Activated naive CD4-positive, alpha-beta T cell treated with anti-CD3 and anti-CD28 coated beads, Interleukin-2, amount 50 U/mL, for 24 hours (primary cell): ENCODE measurements around the gene STRAP.
"Not testable (repeated sequence)": the region's sequence is repeated elsewhere in the genome, so short reads cannot be mapped to it uniquely, and the experiment has no call there.

ENCODE experiments used
- H3K27ac Mint-ChIP-seq: one replicate; pipeline ENCODE4 v1.8.0; 2021; ENCODE audit warnings: mild to moderate bottlenecking, mixed read lengths
- H3K27me3 Mint-ChIP-seq: one replicate; pipeline ENCODE4 v1.8.0; 2021; ENCODE audit warnings: mixed read lengths
- H3K36me3 Mint-ChIP-seq: one replicate; pipeline ENCODE4 v1.8.0; 2021; ENCODE audit warnings: mixed read lengths
- H3K4me1 Mint-ChIP-seq: one replicate; pipeline ENCODE4 v1.8.0; 2021; ENCODE audit warnings: mixed read lengths
- H3K4me3 Mint-ChIP-seq: one replicate; pipeline ENCODE4 v1.8.0; 2021; ENCODE audit warnings: mild to moderate bottlenecking, mixed read lengths
- H3K9me3 Mint-ChIP-seq: one replicate; pipeline ENCODE4 v1.8.0; 2021; ENCODE audit warnings: mixed read lengths

Gene STRAP

GRCh38 chr12:15858353-15858752 lies 23.8 kb upstream of the STRAP start:
- Mint-ChIP-seq H3K9me3 (no peaks in the 10 kb centered on the region), H3K36me3 (no peaks in the 10 kb centered on the region), H3K4me1 (no peaks in the 10 kb centered on the region), H3K27ac (no peak overlapping the region), H3K4me3 (no peak overlapping the region), H3K27me3 (peaks cover 8% of the 10 kb centered on the region)

DNA sequence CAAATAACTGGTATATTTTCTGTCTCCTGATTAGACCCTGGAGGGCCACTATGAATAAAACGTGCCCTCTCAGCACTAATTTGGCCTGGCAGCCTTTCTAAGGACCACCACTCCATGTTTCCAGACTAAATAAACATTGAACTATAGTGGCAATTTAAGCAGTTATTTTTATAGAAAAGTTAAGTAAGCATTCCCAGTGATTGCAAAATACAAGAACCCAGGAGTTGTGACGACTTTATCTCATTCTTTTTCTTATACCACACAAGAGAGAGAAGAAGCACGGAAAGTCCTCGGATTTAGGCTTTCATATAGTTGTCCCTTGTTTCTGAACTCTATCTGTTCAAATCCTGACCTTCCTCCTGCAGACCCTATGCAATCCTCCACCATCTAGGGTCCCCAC lies 23.1 kb upstream of the STRAP start:
- H3K9me3 Mint-ChIP-seq: no peaks in the 10 kb centered on the region
- H3K27ac Mint-ChIP-seq: no peak overlapping the region
- peaks cover 6% of the 10 kb centered on the region for H3K4me1 Mint-ChIP-seq
- no peaks in the 10 kb centered on the region for H3K36me3 Mint-ChIP-seq
- no peak overlapping the region for H3K4me3 Mint-ChIP-seq
- peaks cover 10% of the 10 kb centered on the region for H3K27me3 Mint-ChIP-seq

DNA sequence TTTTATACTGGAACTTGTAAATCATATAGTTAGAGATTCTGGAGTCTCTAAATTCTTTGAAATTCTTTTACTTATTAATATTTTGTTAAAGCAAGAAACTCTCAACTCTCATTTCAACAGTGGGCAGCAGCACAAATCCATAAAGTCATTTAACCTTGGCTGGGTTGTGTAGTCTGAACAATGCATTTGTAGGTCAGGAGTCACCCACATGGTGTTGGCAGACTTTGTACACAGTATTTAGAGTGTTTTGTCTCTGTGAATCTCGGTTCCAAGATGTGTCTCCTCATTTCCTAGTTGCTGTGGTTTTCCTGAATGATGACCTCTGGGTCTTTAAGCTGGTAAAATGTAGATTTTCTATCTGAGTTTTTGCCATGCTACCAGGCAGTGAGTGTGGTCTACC lies 20.8 kb upstream of the STRAP start:
- H3K36me3 Mint-ChIP-seq: no peaks in the 10 kb centered on the region
- H3K27me3 Mint-ChIP-seq: peaks cover 10% of the 10 kb centered on the region
- H3K4me1 Mint-ChIP-seq: peaks cover 7% of the 10 kb centered on the region
- no peak overlapping the region for H3K4me3 Mint-ChIP-seq
- H3K27ac Mint-ChIP-seq: no peak overlapping the region
- H3K9me3 Mint-ChIP-seq: no peaks in the 10 kb centered on the region

- H3K4me1 Mint-ChIP-seq: peaks cover 7% of the 10 kb centered on the region
- H3K36me3 Mint-ChIP-seq: no peaks in the 10 kb centered on the region
- no peaks in the 10 kb centered on the region for H3K9me3 Mint-ChIP-seq
- peaks cover 10% of the 10 kb centered on the region for H3K27me3 Mint-ChIP-seq
- H3K4me3 Mint-ChIP-seq: no peak overlapping the region
- no peak overlapping the region for H3K27ac Mint-ChIP-seq
Observed at GRCh38 chr12:15862840-15863239, 19.3 kb upstream of the STRAP start.

GRCh38 chr12:15863372-15863771 lies 18.8 kb upstream of the STRAP start:
- H3K9me3 Mint-ChIP-seq: no peaks in the 10 kb centered on the region
- no peaks in the 10 kb centered on the region for H3K36me3 Mint-ChIP-seq
- no peak overlapping the region for H3K4me3 Mint-ChIP-seq
- H3K27me3 Mint-ChIP-seq: peaks cover 9% of the 10 kb centered on the region
- H3K27ac Mint-ChIP-seq: no peak overlapping the region
- H3K4me1 Mint-ChIP-seq: peaks cover 7% of the 10 kb centered on the region

- no peaks in the 10 kb centered on the region for H3K36me3 Mint-ChIP-seq
- H3K27me3 Mint-ChIP-seq: peaks cover 8% of the 10 kb centered on the region
- H3K27ac Mint-ChIP-seq: no peak overlapping the region
- peaks cover 7% of the 10 kb centered on the region for H3K4me1 Mint-ChIP-seq
- peak overlapping the region; percentile 6 for H3K4me3 Mint-ChIP-seq
- H3K9me3 Mint-ChIP-seq: no peaks in the 10 kb centered on the region
Observed at GRCh38 chr12:15863984-15864383, 18.2 kb upstream of the STRAP start.

DNA sequence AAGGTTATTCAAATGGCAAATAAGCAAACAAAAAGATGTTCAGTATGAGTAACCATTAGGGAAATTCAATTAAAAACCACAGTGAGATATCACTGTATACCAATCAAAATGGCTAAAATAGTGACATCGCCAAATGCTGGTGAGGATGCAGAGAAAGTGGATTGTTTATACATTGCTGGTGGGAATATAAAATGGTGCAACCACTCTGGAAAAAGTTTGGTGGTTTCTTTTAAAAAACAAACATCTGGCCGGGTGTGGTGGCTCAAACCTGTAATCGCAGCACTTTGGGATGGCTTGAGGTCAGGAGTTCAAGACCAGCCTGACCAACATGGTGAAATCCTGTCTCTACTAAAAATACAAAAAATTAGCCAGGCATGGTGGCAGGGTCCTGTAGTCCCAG lies 14.0 kb upstream of the STRAP start:
- H3K27me3 Mint-ChIP-seq: peaks cover 9% of the 10 kb centered on the region
- H3K36me3 Mint-ChIP-seq: peaks cover 6% of the 10 kb centered on the region
- no peaks in the 10 kb centered on the region for H3K9me3 Mint-ChIP-seq
- peaks cover 7% of the 10 kb centered on the region for H3K4me1 Mint-ChIP-seq
- peak overlapping the region; percentile 33 for H3K27ac Mint-ChIP-seq
- H3K4me3 Mint-ChIP-seq: no peak overlapping the region

DNA sequence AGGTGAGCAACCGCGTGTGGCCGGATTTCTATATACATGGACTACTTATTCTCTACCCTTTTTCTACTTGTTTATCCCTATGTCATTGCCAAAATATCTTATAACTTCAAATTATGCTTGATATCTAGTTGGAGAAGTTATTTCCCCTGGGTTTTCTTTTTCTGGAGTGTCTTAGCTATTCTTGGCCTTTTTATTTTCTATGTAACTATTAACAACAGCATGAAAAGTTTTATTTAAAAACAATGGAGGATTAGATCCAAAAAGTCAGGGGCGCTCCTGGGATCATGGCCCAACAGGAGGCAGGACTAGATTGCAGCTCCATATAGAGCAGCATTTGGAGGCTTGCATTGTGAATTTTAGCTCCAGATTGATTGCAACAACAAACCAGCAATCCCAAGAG lies 8.6 kb upstream of the STRAP start:
- no peak overlapping the region for H3K27ac Mint-ChIP-seq
- no peaks in the 10 kb centered on the region for H3K9me3 Mint-ChIP-seq
- peaks cover 6% of the 10 kb centered on the region for H3K36me3 Mint-ChIP-seq
- peaks cover 11% of the 10 kb centered on the region for H3K4me1 Mint-ChIP-seq
- peaks cover 9% of the 10 kb centered on the region for H3K27me3 Mint-ChIP-seq
- no peak overlapping the region for H3K4me3 Mint-ChIP-seq

GRCh38 chr12:15874556-15875145 lies 7.5 kb upstream of the STRAP start:
- not testable (repeated sequence) for H3K4me3 Mint-ChIP-seq, H3K27ac Mint-ChIP-seq, H3K27me3 Mint-ChIP-seq, H3K9me3 Mint-ChIP-seq, H3K36me3 Mint-ChIP-seq
- peaks cover 11% of the 10 kb centered on the region for H3K4me1 Mint-ChIP-seq

- Mint-ChIP-seq H3K27me3 (peaks cover 5% of the 10 kb centered on the region), H3K4me1 (peaks cover 13% of the 10 kb centered on the region), H3K27ac (no peak overlapping the region), H3K36me3 (peaks cover 1% of the 10 kb centered on the region), H3K4me3 (peak overlapping the region; percentile 15), H3K9me3 (no peaks in the 10 kb centered on the region)
Observed at GRCh38 chr12:15875863-15876262, 6.3 kb upstream of the STRAP start.

- Mint-ChIP-seq H3K36me3 (peaks cover 7% of the 10 kb centered on the region), H3K4me3 (no peak overlapping the region), H3K9me3 (no peaks in the 10 kb centered on the region), H3K27me3 (peaks cover 2% of the 10 kb centered on the region), H3K27ac (no peak overlapping the region), H3K4me1 (peaks cover 32% of the 10 kb centered on the region)
Observed at GRCh38 chr12:15879413-15879812, 2.8 kb upstream of the STRAP start.

DNA sequence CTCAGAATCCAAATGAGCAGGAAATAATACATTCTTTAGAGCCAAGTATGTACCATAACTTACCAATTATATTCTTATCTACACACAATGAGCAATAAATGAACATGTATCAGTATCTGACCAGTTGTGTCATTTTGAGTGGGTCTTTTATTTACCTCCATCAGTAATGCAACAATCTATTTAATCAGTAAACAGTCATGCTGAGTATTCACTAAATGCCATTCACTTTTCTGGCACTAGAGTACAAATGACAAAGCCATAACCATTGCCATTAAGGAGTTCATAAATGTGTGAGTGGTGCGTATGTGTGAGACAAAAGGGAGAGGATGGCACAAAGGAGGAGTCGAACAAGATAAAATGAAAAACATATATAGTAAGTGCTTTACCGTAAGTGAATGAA lies 1.5 kb upstream of the STRAP start:
- H3K4me3 Mint-ChIP-seq: peak overlapping the region; percentile 60
- no peaks in the 10 kb centered on the region for H3K9me3 Mint-ChIP-seq
- H3K27ac Mint-ChIP-seq: peak overlapping the region; percentile 68
- peaks cover 12% of the 10 kb centered on the region for H3K36me3 Mint-ChIP-seq
- no peaks in the 10 kb centered on the region for H3K27me3 Mint-ChIP-seq
- peaks cover 40% of the 10 kb centered on the region for H3K4me1 Mint-ChIP-seq

- H3K9me3 Mint-ChIP-seq: no peaks in the 10 kb centered on the region
- peaks cover 23% of the 10 kb centered on the region for H3K36me3 Mint-ChIP-seq
- no peaks in the 10 kb centered on the region for H3K27me3 Mint-ChIP-seq
- H3K4me3 Mint-ChIP-seq: peak overlapping the region; percentile 95
- peaks cover 62% of the 10 kb centered on the region for H3K4me1 Mint-ChIP-seq
- H3K27ac Mint-ChIP-seq: peak overlapping the region; percentile 73
Observed at GRCh38 chr12:15883536-15883935, 1.3 kb downstream of the STRAP start.

- Mint-ChIP-seq H3K4me1 (peaks cover 80% of the 10 kb centered on the region), H3K4me3 (peak overlapping the region; percentile 42), H3K27ac (no peak overlapping the region), H3K27me3 (no peaks in the 10 kb centered on the region), H3K9me3 (no peaks in the 10 kb centered on the region), H3K36me3 (peaks cover 30% of the 10 kb centered on the region)
Observed at GRCh38 chr12:15886372-15887042, 4.3 kb downstream of the STRAP start.

GRCh38 chr12:15887043-15887817 lies 5.0 kb downstream of the STRAP start:
- H3K4me3 Mint-ChIP-seq: no peak overlapping the region
- peaks cover 30% of the 10 kb centered on the region for H3K36me3 Mint-ChIP-seq
- no peak overlapping the region for H3K27ac Mint-ChIP-seq
- H3K4me1 Mint-ChIP-seq: peaks cover 75% of the 10 kb centered on the region
- no peaks in the 10 kb centered on the region for H3K9me3 Mint-ChIP-seq
- H3K27me3 Mint-ChIP-seq: no peaks in the 10 kb centered on the region

DNA sequence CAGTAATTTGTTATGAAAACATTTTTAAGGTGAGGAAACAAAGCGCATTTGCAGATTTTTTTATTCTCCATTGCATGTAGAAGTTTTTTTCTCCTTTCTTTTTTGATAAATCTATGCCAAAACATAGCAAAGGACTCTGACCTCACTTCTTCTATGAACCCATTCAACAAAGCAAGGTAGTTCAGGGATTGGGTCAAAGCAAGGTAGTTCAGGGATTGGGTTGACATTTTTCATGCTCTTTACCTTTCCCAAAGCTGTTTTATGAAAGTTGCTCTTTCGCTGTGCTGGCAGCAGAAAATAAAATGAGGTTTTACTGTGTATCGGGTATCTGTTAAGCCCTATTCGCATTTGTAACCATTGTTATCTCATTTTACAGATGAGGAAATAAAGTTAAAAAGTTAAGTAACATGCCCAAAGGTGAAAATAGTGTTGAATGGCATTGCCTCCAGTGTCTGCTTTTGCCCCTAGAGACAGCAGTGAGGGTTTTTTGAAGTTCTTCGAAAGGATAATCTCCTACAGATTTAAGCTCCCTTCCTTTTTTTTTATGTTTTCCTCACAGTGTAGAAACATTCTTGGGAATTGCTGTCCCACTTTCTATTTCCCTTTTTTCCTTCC lies 10.6 kb downstream of the STRAP start:
- peaks cover 7% of the 10 kb centered on the region for H3K36me3 Mint-ChIP-seq
- no peaks in the 10 kb centered on the region for H3K27me3 Mint-ChIP-seq
- H3K9me3 Mint-ChIP-seq: no peaks in the 10 kb centered on the region
- peaks cover 36% of the 10 kb centered on the region for H3K4me1 Mint-ChIP-seq
- H3K4me3 Mint-ChIP-seq: no peak overlapping the region
- H3K27ac Mint-ChIP-seq: no peak overlapping the region
